ENCODE measurements around the gene KLK13. TPM values are rescaled to one million over a fixed set of nuclear protein-coding genes. Genes with fewer than 3 reads are reported as not detected.
A peak's percentile ranks its signal among the peaks of the same experiment; 100 is the strongest.

Gene KLK13
- total and polyA plus RNA-seq, 7 donors: 0.58 to 0.60 TPM; not detected in 5

DNA sequence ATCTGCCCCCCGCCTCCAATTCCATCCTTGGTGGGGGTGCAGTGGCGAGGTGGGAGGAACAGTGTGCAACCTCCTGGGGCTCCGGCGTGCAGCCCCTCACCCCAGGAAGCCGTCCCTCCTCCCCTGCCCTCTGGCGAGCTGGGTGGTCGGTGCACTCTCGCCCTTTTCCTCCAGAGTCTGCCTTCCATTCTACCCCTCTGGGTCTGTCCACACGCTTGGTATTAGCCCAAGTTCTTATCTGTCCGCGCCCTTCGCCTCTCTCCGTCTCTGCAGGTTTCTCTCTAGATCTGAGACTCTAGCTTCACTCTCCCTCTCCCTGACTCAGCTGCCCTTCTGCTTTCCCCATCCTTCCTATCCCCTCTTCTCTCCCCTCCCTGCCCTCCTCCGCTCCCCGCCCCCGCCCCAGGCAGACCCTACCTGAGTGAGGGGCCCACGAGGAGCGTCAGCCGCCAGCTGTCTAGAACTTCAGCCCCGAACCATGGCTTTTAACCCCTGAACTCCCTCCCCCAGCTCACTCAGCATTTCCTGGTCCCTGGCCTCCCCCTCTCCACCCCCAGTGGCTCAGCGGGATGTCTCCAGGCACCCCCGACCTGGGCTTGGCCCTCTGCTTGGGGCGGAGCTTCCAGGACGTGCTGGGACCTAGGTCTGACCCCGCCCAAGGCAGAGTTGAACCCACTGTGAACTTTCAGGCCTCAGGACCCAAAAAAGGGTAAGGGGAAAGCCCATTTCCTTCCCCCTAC is 499 bp upstream of the KLK13 start:
- TF ChIP-seq CTCF (IDR thresholded peaks at IDR 0.05) (no peak), POLR2A (IDR thresholded peaks at IDR 0.05) (no peak)
- Histone ChIP-seq H3K27me3 (peaks cover 8 to 41% (median 20%) of the 10 kb centered on the region in 3 donors), H3K36me3 (no peaks in the 10 kb centered on the region), H3K9me3 (no peaks in the 10 kb centered on the region), H3K4me3 (peak overlapping the region in 1 of 4 donors; percentile 14), H3K4me1 (peaks cover 0 to 9% (median 3%) of the 10 kb centered on the region in 4 donors), H3K27ac (no peak overlapping the region)
- no peak for DNase-seq
- intact Hi-C loops (cut with DNase I): no loop called here
- WGBS, 2 donors: 11 to 15% methylated on average over 25 of the region's 25 CpGs

DNA sequence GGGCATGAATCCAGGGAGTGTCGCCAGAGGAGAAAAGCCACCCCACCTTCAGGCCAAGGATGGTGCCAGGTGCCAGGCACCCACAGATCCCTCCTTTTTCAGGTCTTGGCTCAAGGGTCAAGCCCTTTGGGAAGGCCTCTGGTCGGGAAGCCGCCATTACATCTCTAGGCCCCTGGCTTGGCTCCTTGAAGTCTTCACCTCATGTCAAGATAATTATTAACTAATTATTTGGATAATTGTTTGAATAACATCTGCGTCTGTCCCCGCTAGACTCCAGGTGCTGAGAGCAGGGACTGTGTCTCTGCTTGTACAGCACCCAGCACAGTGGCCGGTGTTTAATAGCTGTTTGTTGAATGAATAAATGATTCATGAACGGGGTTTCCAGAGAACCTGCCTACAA is 1.2 kb downstream of the KLK13 start:
- Histone ChIP-seq H3K36me3 (no peaks in the 10 kb centered on the region), H3K4me1 (peaks cover 0 to 9% (median 3%) of the 10 kb centered on the region in 4 donors), H3K4me3 (no peak overlapping the region), H3K9me3 (no peaks in the 10 kb centered on the region), H3K27me3 (peaks cover 8 to 47% (median 20%) of the 10 kb centered on the region in 3 donors), H3K27ac (no peak overlapping the region)
- TF ChIP-seq CTCF (IDR thresholded peaks at IDR 0.05): no peak
- no peak for TF ChIP-seq EP300 (IDR thresholded peaks at IDR 0.05)
- TF ChIP-seq POLR2AphosphoS5 (IDR thresholded peaks at IDR 0.05): no peak
- intact Hi-C loops (cut with DNase I): no loop called here
- WGBS, 2 donors: 56 to 86% methylated on average over 7 of the region's 7 CpGs
- DNase-seq: no peak

- 0 to 2% methylated on average over 1 of the region's 1 CpG for WGBS, 2 donors
- Histone ChIP-seq H3K4me1 (peaks cover 0 to 9% (median 3%) of the 10 kb centered on the region in 4 donors), H3K9me3 (no peaks in the 10 kb centered on the region), H3K27me3 (peaks cover 8 to 40% (median 16%) of the 10 kb centered on the region in 3 donors), H3K36me3 (no peaks in the 10 kb centered on the region), H3K27ac (no peak overlapping the region), H3K4me3 (no peak overlapping the region)
- DNase-seq: no peak
- intact Hi-C loops (cut with DNase I): no loop called here
- TF ChIP-seq EP300 (IDR thresholded peaks at IDR 0.05) (no peak), POLR2A (IDR thresholded peaks at IDR 0.05) (no peak), POLR2AphosphoS5 (IDR thresholded peaks at IDR 0.05) (no peak), CTCF (IDR thresholded peaks at IDR 0.05) (no peak)
Observed at GRCh38 chr19:51060973-51061372, 3.9 kb downstream of the KLK13 start.

DNA sequence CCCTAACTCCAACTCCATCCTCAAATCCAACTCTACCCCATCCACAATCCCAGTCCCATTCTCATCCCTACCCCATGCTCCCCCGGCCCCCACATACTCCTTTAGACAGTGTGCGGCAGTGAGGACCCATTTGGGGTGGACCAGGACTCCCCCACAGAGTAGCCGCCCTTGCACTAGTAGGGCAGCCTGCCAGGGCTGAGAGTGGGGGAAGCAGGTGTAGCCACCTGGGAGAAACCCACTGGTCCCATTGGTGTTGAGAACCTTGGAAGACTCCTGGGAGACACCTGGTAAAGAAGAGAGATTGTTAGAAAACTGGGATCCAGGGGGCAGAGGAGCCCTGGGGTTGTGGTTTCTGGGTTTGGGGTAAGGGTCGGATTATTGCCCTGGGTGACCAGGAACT is 4.6 kb downstream of the KLK13 start:
- DNase-seq: no peak
- WGBS, 2 donors: 58 to 68% methylated on average over 4 of the region's 4 CpGs
- peaks cover 8 to 34% (median 10%) of the 10 kb centered on the region in 3 donors for H3K27me3 ChIP-seq
- H3K4me1 ChIP-seq: peaks cover 0 to 9% (median 3%) of the 10 kb centered on the region in 4 donors
- H3K9me3 ChIP-seq: no peaks in the 10 kb centered on the region
- intact Hi-C loops (cut with DNase I): no loop called here
- H3K36me3 ChIP-seq: no peaks in the 10 kb centered on the region
- TF ChIP-seq CTCF (IDR thresholded peaks at IDR 0.05) (no peak), POLR2A (IDR thresholded peaks at IDR 0.05) (no peak)
- H3K27ac ChIP-seq: no peak overlapping the region
- H3K4me3 ChIP-seq: no peak overlapping the region

GRCh38 chr19:51059715-51060114 is 5.2 kb downstream of the KLK13 start:
- intact Hi-C loops (cut with DNase I): no loop called here
- TF ChIP-seq EP300 (IDR thresholded peaks at IDR 0.05): no peak
- TF ChIP-seq POLR2A (IDR thresholded peaks at IDR 0.05): no peak
- no peak for TF ChIP-seq CTCF (IDR thresholded peaks at IDR 0.05)
- TF ChIP-seq POLR2AphosphoS5 (IDR thresholded peaks at IDR 0.05): no peak
- peaks cover 3 to 27% (median 5%) of the 10 kb centered on the region in 3 donors for H3K27me3 ChIP-seq
- no peak overlapping the region for H3K27ac ChIP-seq
- no peak overlapping the region for H3K4me3 ChIP-seq
- 42 to 77% methylated on average over 7 of the region's 7 CpGs for WGBS, 2 donors
- H3K9me3 ChIP-seq: no peaks in the 10 kb centered on the region
- DNase-seq: no peak
- H3K36me3 ChIP-seq: no peaks in the 10 kb centered on the region
- H3K4me1 ChIP-seq: peaks cover 0 to 3% (median under 1%) of the 10 kb centered on the region in 4 donors

All from sigmoid colon (tissue), 7 donors.